SU-DHL-6 (cell line): Measurements from ENCODE around the gene EPHB1.

Source experiments
- H2AFZ ChIP-seq: fragments of 200-600 bp; sonication (generic); 2 replicates; pipeline ENCODE4 v1.6.1; 2014; ENCODE audit warnings: low read depth, mild to moderate bottlenecking, moderate library complexity, mixed read lengths, antibody characterized with exemption, low read length; ENCODE audit not compliant: severe bottlenecking
- H3F3A ChIP-seq: fragments of 200-600 bp; shearing (Covaris generic); 2 replicates; pipeline ENCODE4 v1.6.0; 2016; ENCODE audit warnings: antibody characterized with exemption, mild to moderate bottlenecking; ENCODE audit not compliant: insufficient read depth
- H3K27ac ChIP-seq: fragments of 200-600 bp; sonication (generic); 2 replicates; pipeline ENCODE4 v1.5.1; 2016; ENCODE audit warnings: low read depth, mild to moderate bottlenecking, low read length, moderate library complexity, mixed read lengths
- H3K27me3 ChIP-seq: fragments of 200-600 bp; sonication (generic), shearing (Covaris generic); 2 replicates; pipeline ENCODE4 v1.6.0; 2014; ENCODE audit warnings: mild to moderate bottlenecking, low read length
- H3K36me3 ChIP-seq: fragments of 200-600 bp; sonication (generic); 2 replicates; pipeline ENCODE4 v1.6.1; 2014; ENCODE audit warnings: mild to moderate bottlenecking, low read length, mixed read lengths
- H3K4me2 ChIP-seq: fragments of 300-600, 200-600 bp; shearing (Covaris generic), sonication (generic); 2 replicates; pipeline ENCODE4 v1.6.0; 2014; ENCODE audit warnings: low read length, low read depth, mild to moderate bottlenecking; ENCODE audit not compliant: poor library complexity, severe bottlenecking
- H3K4me3 ChIP-seq: fragments of 200-600 bp; sonication (generic); 2 replicates; pipeline ENCODE4 v1.5.1; 2014; ENCODE audit warnings: antibody characterized with exemption, low read length, mild to moderate bottlenecking, mixed read lengths; ENCODE audit not compliant: insufficient read depth, poor library complexity, severe bottlenecking
- H3K79me2 ChIP-seq: fragments of 200-600 bp; sonication (generic); 2 replicates; pipeline ENCODE4 v1.6.1; 2014; ENCODE audit warnings: mild to moderate bottlenecking, low read length, moderate library complexity; ENCODE audit not compliant: insufficient read depth
- H3K9ac ChIP-seq: fragments of 200-600 bp; sonication (generic); 2 replicates; pipeline ENCODE4 v1.7.0; 2014; ENCODE audit warnings: mild to moderate bottlenecking, low read length
- H3K9me2 ChIP-seq: fragments of 200-600 bp; sonication (generic); replicated peaks from 2 replicates; pipeline ENCODE4 v1.6.1; 2014; ENCODE audit warnings: low read length; ENCODE audit not compliant: insufficient read depth
- H3K9me3 ChIP-seq: fragments of 200-600 bp; sonication (generic); 2 replicates; pipeline ENCODE4 v1.6.1; 2014; ENCODE audit warnings: low read length, mixed read lengths; ENCODE audit not compliant: insufficient read depth
- H4K20me1 ChIP-seq: fragments of 200-600 bp; sonication (generic); 2 replicates; pipeline ENCODE4 v1.6.1; 2014; ENCODE audit warnings: low read depth, mild to moderate bottlenecking, antibody characterized with exemption, low read length, moderate library complexity, mixed read lengths
- EZH2phosphoT487 ChIP-seq: fragments of 200-600 bp; sonication (generic), shearing (Covaris generic); conservative IDR thresholded peaks from 2 replicates; pipeline ENCODE4 v1.6.1; 2018; ENCODE audit warnings: mild to moderate bottlenecking, antibody characterized with exemption, low read length, moderate library complexity, mixed read lengths
- TF ChIP-seq, protein P1 (sequence below): fragments of 200-600 bp; sonication (generic); IDR thresholded peaks from one replicate; pipeline ENCODE4 v1.5.1; 2017; ENCODE audit warnings: antibody characterized with exemption, mild to moderate bottlenecking, low read length, moderate library complexity; ENCODE audit not compliant: insufficient read depth, poor library complexity, severe bottlenecking

The EPHB1 gene

DNA sequence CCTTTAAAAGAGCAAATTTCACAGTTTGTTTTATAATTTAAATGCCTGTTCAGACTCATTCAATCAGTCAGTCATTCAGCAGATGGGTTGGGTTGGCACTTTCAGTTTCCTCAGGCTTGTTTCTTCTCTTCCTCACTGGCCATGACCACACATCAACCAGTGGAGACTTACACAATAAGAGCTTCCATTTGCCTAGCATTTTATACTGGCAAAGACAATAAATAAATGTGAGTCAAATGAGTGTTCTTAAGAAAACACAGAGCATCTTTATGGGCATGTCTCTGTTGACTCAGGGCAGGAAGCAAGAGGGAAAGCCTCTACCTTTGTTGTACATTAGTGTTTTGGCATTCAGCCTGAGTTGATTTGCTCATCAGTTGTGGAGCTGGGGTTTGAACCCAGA is 122.6 kb downstream of the EPHB1 start:
- Histone ChIP-seq H3F3A (no peaks in the 10 kb centered on the region), H3K36me3 (no peaks in the 10 kb centered on the region), H3K27ac (no peak overlapping the region), H3K9ac (no peak overlapping the region), H3K9me3 (no peaks in the 10 kb centered on the region), H3K79me2 (no peaks in the 10 kb centered on the region), H3K4me3 (no peak overlapping the region), H3K27me3 (no peaks in the 10 kb centered on the region), H4K20me1 (no peaks in the 10 kb centered on the region), H3K9me2 (no peaks in the 10 kb centered on the region), H3K4me2 (no peak overlapping the region), H2AFZ (no peak overlapping the region)
- TF ChIP-seq, protein P1, sequence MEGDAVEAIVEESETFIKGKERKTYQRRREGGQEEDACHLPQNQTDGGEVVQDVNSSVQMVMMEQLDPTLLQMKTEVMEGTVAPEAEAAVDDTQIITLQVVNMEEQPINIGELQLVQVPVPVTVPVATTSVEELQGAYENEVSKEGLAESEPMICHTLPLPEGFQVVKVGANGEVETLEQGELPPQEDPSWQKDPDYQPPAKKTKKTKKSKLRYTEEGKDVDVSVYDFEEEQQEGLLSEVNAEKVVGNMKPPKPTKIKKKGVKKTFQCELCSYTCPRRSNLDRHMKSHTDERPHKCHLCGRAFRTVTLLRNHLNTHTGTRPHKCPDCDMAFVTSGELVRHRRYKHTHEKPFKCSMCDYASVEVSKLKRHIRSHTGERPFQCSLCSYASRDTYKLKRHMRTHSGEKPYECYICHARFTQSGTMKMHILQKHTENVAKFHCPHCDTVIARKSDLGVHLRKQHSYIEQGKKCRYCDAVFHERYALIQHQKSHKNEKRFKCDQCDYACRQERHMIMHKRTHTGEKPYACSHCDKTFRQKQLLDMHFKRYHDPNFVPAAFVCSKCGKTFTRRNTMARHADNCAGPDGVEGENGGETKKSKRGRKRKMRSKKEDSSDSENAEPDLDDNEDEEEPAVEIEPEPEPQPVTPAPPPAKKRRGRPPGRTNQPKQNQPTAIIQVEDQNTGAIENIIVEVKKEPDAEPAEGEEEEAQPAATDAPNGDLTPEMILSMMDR: no peak
- TF ChIP-seq EZH2phosphoT487: no peak

DNA sequence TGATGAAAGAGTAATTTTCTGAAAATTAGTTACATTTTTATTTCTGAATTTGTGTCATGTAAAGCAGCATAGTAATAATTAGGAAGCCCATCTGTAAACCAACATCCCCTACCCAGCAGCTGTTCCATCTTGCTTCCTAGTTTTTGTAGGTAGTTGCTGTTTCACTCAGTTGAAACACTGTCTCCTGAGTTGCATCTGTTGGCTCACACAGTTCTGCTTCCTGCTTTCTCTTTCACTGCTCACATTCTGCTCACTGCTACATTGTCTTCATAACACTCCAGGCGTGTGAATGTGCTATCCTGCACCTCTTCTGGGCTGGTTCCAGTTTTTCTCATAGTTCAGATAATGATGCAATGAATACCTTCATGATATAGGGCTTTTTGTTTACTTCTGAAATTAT is 123.4 kb downstream of the EPHB1 start:
- no peak overlapping the region for H3K9ac ChIP-seq
- no peaks in the 10 kb centered on the region for H3F3A ChIP-seq
- no peak overlapping the region for H2AFZ ChIP-seq
- no peak overlapping the region for H3K4me2 ChIP-seq
- no peaks in the 10 kb centered on the region for H3K9me3 ChIP-seq
- no peaks in the 10 kb centered on the region for H3K27me3 ChIP-seq
- no peaks in the 10 kb centered on the region for H3K9me2 ChIP-seq
- TF ChIP-seq, protein P1: no peak
- TF ChIP-seq EZH2phosphoT487: no peak
- no peak overlapping the region for H3K27ac ChIP-seq
- H3K4me3 ChIP-seq: no peak overlapping the region
- H3K79me2 ChIP-seq: no peaks in the 10 kb centered on the region
- no peaks in the 10 kb centered on the region for H4K20me1 ChIP-seq
- H3K36me3 ChIP-seq: no peaks in the 10 kb centered on the region

DNA sequence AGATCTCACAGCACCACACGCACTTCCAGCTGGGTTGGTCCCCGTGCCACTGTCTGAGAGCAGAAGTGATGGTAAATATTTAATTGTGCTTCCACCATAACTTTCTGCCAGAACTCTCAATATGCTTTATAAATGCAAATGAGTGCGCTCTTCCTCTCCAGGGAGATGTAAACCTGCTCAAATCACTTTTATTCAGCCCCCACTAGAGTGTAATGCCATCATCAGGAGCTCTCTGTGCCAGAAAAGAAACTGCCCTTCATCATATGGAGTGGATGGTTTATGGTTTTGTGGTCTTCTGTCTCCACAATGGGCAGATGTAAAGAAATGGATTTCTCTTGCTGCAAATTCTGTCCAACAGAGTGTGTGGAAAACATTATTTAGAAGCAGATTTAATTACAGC is 127.0 kb downstream of the EPHB1 start:
- no peak overlapping the region for H3K4me3 ChIP-seq
- H3K9me3 ChIP-seq: no peaks in the 10 kb centered on the region
- no peaks in the 10 kb centered on the region for H4K20me1 ChIP-seq
- no peaks in the 10 kb centered on the region for H3K27me3 ChIP-seq
- no peaks in the 10 kb centered on the region for H3K9me2 ChIP-seq
- H3K9ac ChIP-seq: no peak overlapping the region
- TF ChIP-seq, protein P1: no peak
- no peak for TF ChIP-seq EZH2phosphoT487
- H3K27ac ChIP-seq: no peak overlapping the region
- H3K79me2 ChIP-seq: no peaks in the 10 kb centered on the region
- no peaks in the 10 kb centered on the region for H3K36me3 ChIP-seq
- H3K4me2 ChIP-seq: no peak overlapping the region
- H3F3A ChIP-seq: no peaks in the 10 kb centered on the region
- no peak overlapping the region for H2AFZ ChIP-seq

DNA sequence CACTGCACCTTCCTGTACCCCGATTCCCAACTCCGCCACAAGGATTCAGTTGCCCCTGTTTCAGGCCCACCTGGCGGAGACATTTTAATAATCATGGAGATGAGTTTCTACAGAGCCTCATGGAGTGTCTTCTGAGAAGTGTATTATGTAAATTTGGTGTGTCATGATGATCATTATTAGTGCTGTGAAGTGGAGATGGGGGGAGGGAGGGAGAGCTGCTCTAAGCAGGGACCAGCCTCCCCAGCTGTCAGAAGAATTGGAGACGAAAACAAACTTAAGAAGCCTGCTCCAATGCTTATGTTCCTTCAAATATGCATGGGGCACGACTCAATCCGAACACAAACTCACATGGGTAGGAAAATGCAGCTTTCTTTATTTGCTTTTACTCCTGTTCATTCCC is 127.8 kb downstream of the EPHB1 start:
- H3K27me3 ChIP-seq: no peaks in the 10 kb centered on the region
- H3K4me3 ChIP-seq: no peak overlapping the region
- no peak for TF ChIP-seq EZH2phosphoT487
- TF ChIP-seq, protein P1: no peak
- H4K20me1 ChIP-seq: no peaks in the 10 kb centered on the region
- H3K36me3 ChIP-seq: no peaks in the 10 kb centered on the region
- no peaks in the 10 kb centered on the region for H3K79me2 ChIP-seq
- H2AFZ ChIP-seq: no peak overlapping the region
- H3K9ac ChIP-seq: no peak overlapping the region
- no peaks in the 10 kb centered on the region for H3F3A ChIP-seq
- no peak overlapping the region for H3K4me2 ChIP-seq
- no peaks in the 10 kb centered on the region for H3K9me3 ChIP-seq
- no peak overlapping the region for H3K27ac ChIP-seq
- no peaks in the 10 kb centered on the region for H3K9me2 ChIP-seq
